Stimulated activated CD8-positive, alpha-beta memory T cell treated with anti-CD3 and anti-CD28 coated beads, Interleukin-7, amount 100 ng/mL, for 1 hour (primary cell): ENCODE results near the gene NELFB.

ENCODE experiments used
- DNase-seq, 2 donors: peaks; one replicate each; pipeline ENCODE4 v3.0.0-alpha.2; 2020; ENCODE audit warnings: low read depth in 2 of 2

Gene NELFB

GRCh38 chr9:137281345-137282116, 26.4 kb downstream of the NELFB start:
- DNase-seq, result no peak

- DNase-seq, result no peak
Observed at GRCh38 chr9:137286975-137287383, 31.9 kb downstream of the NELFB start.

GRCh38 chr9:137293094-137293481, 38.0 kb downstream of the NELFB start:
- no peak for DNase-seq

GRCh38 chr9:137293482-137294090, 38.5 kb downstream of the NELFB start:
- no peak for DNase-seq

DNA sequence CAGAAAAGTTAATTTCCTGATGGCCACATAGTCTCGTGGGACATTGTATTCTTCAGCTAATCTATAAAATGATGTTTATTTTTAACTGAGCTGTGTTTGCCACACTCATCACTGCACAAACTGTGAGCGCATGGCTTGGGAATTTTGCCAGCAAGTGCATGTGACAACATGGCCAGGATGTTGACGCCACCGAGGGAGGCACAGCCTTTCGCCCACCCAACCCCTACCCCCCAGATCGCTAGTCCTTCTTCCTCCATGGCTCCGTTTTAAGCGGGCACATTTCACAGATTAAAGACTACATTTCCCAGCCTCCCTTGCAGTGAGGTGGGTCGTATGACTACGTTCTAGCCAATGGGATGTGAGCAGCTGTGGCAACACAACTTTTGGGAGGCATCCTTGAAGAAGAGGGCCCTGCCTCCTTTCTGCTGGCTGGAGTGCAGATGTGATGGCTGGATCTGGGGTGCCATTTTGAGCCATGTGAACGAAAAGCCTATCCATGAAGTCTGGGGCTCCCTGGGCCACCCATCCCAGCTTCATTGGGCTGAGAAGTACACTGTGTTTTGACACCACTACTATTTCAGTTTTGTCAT, 39.1 kb downstream of the NELFB start:
- DNase-seq, result no peak

DNA sequence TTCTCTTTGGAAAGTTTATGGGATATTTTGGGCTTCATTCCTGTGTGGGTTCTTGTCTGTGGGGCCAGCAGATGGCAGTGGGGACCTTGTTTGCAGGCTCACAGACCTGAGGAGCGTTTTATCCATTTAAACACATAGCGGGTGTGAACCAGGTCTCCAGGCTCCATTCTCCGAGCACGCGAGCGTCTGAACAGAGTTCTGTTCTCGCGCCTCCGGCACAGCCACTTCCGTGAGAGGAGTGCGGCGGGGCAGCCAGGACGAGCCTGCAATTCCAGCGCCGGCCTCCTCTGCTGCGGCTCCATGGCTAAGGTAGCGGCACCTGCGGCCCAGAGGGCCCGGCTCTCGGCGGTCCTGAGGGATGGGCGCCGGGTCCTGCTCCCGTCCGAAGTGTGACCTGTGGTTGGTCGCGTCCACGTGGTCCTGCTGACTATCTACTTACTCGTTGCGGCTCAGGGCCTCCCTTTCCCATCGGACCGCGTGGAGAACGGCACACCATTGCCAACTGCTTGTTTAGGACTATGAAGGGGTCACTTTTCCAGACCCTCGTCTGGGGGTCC, 39.6 kb downstream of the NELFB start:
- no peak for DNase-seq

- no peak for DNase-seq
Observed at GRCh38 chr9:137295238-137295811, 40.2 kb downstream of the NELFB start.

GRCh38 chr9:137295849-137296669, 40.9 kb downstream of the NELFB start:
- DNase-seq, result no peak

DNA sequence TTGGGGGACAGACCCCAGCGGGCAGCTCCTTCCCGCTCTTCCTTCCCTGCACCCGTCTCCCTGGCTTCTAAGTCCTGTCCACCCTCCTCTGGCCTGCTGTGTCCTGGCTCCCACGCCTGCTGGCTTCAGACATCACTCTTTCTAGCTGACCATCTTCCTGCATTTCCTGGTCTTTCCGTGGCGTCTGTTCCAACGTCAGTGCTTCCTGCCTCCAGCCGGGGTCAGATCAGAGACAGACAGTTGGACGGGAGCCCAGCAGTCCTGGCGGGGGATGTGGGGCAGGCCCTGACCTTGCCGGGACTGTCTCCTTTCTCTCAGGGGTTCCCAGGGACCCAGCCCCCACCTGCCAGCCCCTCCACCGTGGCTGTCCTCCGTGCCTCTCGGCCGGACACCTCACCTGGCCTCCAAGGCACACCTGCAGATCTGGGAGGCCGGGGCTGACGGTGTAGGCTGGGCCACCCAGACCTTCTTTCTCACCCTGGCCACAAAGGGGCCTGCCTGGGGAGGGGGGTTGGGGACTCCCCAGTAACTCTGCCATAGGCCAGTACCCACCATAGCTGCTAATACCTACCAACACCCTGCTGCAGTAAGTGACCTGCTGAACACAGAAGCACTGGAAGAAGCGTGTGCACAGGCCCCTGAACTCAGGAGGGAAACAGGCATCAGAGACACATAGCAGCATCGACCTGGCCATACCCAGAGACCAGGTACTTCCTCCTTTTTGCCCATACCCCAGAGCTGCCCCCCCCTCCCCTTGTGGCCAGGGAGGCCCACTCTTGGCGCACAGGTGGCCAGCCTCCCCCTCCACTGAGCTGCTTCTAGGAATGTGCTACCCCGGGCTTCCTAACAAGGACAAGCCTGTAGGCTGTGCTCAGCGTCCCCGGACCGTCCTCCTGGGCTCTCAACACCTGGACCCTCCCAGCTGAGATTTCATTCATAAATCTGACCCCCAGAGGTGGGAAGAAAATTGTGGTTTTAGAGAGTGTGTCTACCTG, 41.8 kb downstream of the NELFB start:
- DNase-seq, result no peak

DNA sequence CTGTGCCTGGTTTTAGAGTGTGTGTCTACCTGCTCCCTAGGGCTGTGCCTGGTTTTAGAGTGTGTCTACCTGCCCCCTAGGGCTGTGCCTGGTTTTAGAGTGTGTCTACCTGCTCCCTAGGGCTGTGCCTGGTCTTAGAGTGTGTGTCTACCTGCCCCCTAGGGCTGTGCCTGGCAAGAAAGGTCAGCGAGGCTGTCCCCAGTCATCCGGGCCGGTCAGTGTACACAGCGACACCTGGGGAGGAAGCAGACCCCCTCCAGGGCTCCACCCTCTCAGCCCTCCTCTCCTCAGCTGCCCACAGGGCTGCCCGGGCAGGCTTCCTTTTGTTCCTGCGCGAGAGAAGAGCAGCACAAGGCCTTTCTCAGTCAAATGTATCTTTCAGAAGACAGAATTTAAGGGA, 42.8 kb downstream of the NELFB start:
- no peak for DNase-seq

DNA sequence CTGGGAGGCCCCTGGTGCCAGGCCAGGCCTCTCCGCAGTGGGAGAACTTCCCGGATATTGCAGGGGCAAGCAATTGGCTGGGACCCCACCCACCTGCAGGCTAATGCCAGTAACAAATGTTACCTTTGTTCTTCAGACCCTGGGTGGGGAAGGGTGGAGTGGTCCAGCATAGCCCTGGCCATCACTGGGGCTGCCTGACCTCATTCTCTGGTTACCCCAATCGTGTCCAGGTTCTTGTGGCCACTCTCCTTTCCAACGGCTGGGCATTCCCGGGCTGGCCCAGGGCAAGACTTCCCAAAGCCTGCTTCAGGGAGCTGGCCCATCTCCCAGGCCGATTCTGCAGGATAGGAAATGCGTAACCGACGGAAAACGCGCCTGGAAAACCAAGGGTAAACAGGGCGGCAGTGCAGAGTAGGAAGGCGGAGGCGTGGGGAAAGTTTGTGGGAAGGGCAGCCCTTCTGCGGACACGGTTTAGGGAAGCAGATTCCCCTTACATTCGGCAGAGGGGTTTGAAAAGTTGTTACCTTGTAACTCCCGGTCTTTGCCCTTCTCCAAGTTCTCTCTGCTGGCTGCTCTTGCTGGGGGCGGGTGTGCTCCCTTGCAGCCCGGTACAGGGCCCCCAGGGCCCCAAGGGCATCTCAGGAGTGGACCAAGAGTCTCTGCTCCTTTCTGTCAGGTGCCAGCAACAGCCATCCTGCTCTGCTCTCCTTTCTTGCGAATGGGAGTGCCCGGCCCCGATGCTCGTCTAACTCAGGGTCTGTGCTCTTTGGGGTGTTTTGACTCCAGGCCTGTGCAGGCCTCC, 43.5 kb downstream of the NELFB start:
- no peak for DNase-seq

DNA sequence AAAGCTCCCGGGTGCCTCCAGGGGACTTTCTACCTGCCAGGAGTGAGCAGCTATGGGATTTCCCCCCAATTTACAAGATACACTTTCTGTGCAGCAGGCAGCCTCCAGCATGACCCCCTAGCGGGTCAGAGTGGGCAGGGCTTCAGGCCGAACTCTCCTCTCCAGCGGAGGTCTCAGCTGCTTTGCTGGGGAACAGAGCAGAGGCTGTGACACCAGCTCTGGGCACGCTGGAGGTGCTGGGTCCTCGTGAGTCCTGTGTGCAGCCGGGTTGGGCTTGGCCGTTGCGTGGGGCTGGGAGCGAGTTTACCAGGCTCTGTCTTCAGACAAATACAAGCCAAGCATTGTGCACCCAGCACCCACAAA, 44.1 kb downstream of the NELFB start:
- no peak for DNase-seq

DNA sequence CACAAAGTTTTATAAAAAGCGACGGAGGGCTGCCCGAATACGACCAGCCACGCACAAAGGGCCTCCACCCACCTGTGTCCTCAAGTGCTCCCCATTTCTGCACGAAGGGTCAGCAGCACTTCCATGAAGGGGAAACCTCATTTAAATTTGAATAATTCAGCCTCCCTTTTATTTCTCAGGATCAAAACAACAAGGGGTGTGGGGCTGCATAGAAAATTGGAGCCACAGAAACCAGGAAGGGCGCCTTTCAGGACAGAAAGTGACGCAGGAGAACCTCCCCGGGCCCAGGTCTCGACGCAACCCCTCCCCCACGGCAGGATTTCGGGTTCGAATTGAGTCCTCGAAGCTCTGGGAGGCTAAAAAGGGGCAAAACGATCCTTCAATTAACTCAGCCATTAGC, 44.8 kb downstream of the NELFB start:
- DNase-seq, result no peak

DNA sequence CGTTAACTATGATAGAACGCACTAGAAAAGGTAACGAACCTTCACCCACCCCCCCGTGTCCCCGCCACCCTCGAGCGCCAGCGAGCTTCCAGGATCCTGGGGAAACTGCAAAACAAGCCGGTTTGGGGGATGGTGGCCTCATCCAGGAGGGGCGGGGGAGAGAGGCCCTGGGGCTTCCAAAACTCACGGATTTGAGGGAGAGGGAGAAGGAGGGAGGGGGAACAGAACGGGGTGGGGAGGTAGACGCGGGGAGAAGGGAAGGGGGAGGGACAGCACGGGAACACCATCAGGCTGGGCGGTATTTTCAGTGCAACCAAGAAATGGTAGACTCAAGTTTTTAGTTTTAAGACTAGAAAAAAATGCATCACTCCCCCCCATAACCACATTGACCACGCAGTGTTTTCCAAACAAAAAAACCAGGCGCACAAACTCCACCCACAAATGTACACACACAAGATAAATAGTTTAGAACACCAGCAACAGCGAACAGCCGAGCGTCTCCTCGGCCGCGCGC, 45.5 kb downstream of the NELFB start:
- no peak for DNase-seq

DNA sequence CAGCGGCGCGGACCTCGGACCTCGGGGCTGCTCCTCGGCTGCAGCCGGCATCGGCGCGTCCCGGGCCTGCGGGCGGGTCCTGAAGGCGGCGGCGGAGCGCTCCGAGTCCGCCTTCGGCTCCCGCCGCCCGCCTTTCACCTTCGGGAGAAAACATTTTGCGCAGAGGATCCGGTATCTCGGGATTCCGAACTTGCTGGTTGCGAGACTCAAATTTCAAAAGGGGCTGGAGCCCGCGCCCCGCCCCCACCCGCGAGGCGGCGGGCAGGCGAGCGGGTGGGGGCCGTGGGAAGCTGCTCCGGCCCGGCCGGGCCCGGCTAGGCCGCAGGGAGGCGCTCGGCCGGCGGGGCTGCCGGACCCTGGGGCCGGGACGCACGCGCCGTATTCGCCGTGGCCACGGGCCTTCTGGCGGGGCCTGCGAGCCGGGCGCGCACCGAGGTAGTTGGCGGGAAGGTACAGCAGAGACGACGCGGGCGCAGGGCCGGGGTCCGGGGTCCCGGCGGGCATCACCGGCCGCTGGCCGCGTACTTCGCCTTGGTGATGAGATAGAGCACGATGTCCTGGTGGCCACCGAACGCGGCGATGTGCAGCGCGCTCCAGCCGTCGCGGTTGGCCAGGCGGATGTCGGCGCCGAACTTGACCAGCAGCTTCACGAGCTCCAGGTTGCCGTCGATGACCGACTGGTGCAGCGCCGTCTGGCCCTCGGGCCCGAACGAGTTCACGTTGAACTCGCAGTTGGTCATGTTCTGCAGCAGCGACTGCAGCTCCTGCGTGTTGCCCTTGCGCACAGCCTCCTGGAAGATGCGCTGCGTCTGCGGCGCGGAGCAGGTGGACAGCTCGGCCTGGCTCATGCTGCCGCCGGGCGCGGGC, 46.2 kb downstream of the NELFB start:
- DNase-seq, result no peak

- DNase-seq, result peak; percentile 79 to 85
Observed at GRCh38 chr9:137302118-137302448, 47.0 kb downstream of the NELFB start, which contains the start of gene NRARP. Gene NRARP, minus strand, starts transcription at chr9:137302271. Its CDS starts 343 bp downstream, at chr9:137301928.

GRCh38 chr9:137302449-137303150, 47.5 kb downstream of the NELFB start:
- no peak for DNase-seq
